Karpas-422 (cell line): ENCODE results near the gene ANKIB1. TPM values are rescaled to one million over a fixed set of nuclear protein-coding genes. Genes with fewer than 3 reads are reported as not detected.

Experiments used
- small RNA-seq: library from RNA; depleted of rRNA; stranded (forward); fragments of <200 nt; gene quantifications from one replicate; pipeline ENCODE3, GENCODE V24; 2014
- total RNA-seq: library from RNA; depleted of rRNA; stranded (reverse); fragments of >200 nt; shearing (Covaris generic); gene quantifications from 2 replicates; pipeline ENCODE4 v1.2.3, GENCODE V29; 2014; ENCODE audit warnings: low replicate concordance; rRNA removed

ANKIB1 gene
- total RNA-seq, 1 experiment from 2014 or later: 52.7 TPM

Small RNA genes within 50 kb of the gene (small RNA-seq; reads per million reads assigned to genes)
- gene MIR1285-1 (not detected), gene RF00019 (not detected)

Other genes with a start within 250 kb of the ANKIB1 start
- gene CYP51A1, start 111.5 kb upstream of the ANKIB1 start, total RNA-seq: 133 and 201 TPM in 2 replicates
- gene LRRD1, start 66.8 kb upstream of the ANKIB1 start, total RNA-seq: not detected in 2 replicates
- gene KRIT1, start 60 bp upstream of the ANKIB1 start, total RNA-seq: 43.7 and 91.1 TPM in 2 replicates
- gene GATAD1, start 201.5 kb downstream of the ANKIB1 start, total RNA-seq: 36.3 and 36.6 TPM in 2 replicates
- not detected in 2 replicates for gene ERVW-1, start 232.0 kb downstream of the ANKIB1 start, total RNA-seq